ENCODE data around the gene DNAJC2.

DNA sequence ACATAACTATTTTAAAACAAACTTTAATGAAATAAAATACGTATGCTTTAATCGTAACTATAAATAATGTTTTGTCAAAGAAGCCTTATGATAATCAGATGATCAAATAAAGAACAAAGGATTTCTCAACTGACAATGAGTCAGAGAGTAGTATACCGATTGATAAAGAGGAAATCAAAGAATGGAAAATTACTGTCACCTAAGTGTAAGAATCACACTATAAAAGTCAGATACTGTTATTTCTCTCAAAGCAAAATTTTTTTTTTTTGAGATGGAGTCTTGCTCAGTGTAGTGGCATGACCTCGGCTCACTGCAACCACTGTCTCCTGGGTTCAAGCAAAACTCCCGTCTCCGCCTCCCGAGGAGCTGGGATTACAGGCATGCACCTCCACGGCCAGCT lies 18.8 kb downstream of the DNAJC2 start:
- TF ChIP-seq, protein P1, sequence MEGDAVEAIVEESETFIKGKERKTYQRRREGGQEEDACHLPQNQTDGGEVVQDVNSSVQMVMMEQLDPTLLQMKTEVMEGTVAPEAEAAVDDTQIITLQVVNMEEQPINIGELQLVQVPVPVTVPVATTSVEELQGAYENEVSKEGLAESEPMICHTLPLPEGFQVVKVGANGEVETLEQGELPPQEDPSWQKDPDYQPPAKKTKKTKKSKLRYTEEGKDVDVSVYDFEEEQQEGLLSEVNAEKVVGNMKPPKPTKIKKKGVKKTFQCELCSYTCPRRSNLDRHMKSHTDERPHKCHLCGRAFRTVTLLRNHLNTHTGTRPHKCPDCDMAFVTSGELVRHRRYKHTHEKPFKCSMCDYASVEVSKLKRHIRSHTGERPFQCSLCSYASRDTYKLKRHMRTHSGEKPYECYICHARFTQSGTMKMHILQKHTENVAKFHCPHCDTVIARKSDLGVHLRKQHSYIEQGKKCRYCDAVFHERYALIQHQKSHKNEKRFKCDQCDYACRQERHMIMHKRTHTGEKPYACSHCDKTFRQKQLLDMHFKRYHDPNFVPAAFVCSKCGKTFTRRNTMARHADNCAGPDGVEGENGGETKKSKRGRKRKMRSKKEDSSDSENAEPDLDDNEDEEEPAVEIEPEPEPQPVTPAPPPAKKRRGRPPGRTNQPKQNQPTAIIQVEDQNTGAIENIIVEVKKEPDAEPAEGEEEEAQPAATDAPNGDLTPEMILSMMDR (IDR thresholded peaks at IDR 0.05; ENCODE audit: low read depth, low read length), result no peak
- TF ChIP-seq, protein P2, sequence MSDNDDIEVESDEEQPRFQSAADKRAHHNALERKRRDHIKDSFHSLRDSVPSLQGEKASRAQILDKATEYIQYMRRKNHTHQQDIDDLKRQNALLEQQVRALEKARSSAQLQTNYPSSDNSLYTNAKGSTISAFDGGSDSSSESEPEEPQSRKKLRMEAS (IDR thresholded peaks at IDR 0.05; ENCODE audit: low read depth, low read length), result no peak

All from NB4 (cell line).